Activated gamma-delta T cell (primary cell): ENCODE data around the gene ABCG5.

Source experiments
- DNase-seq: peaks from one replicate; lab custom pipeline; 2025; lab: John Stamatoyannopoulos, UW
- total RNA-seq, 2 donors: gene quantifications; one replicate each; lab custom pipeline; 2026; lab: John Stamatoyannopoulos, UW

The ABCG5 gene
- total RNA-seq, result 0 to 0.04 reads per million in 2 donors

GRCh38 chr2:43838560-43839267, at the start of gene ABCG5, which contains the start of gene ABCG8:
ABCG5 (minus strand) TSS chr2:43838839; CDS start chr2:43838679, 160 bp downstream.
ABCG8 (plus strand) TSS chr2:43838971; CDS start chr2:43839054, 83 bp downstream.
- DNase-seq, result no peak

- no peak for DNase-seq
Observed at GRCh38 chr2:43887176-43887575, 48.5 kb upstream of the ABCG5 start.

- DNase-seq, result no peak
Observed at GRCh38 chr2:43885132-43885632, 46.5 kb upstream of the ABCG5 start.

- no peak for DNase-seq
Observed at GRCh38 chr2:43884689-43885088, 46.0 kb upstream of the ABCG5 start.

- no peak for DNase-seq
Observed at GRCh38 chr2:43882312-43882711, 43.7 kb upstream of the ABCG5 start.

- DNase-seq, result no peak
Observed at GRCh38 chr2:43880952-43881351, 42.3 kb upstream of the ABCG5 start.

- DNase-seq, result no peak
Observed at GRCh38 chr2:43880471-43880870, 41.8 kb upstream of the ABCG5 start.

GRCh38 chr2:43879261-43879660, 40.6 kb upstream of the ABCG5 start:
- DNase-seq, result no peak

GRCh38 chr2:43877782-43878464, 39.3 kb upstream of the ABCG5 start:
- no peak for DNase-seq

- DNase-seq, result no peak
Observed at GRCh38 chr2:43874776-43875451, 36.3 kb upstream of the ABCG5 start.

GRCh38 chr2:43872151-43872550, 33.5 kb upstream of the ABCG5 start:
- DNase-seq, result no peak

GRCh38 chr2:43855292-43855691, 16.7 kb upstream of the ABCG5 start:
- no peak for DNase-seq

GRCh38 chr2:43854671-43855070, 16.0 kb upstream of the ABCG5 start:
- DNase-seq, result no peak

GRCh38 chr2:43853141-43854081, 14.8 kb upstream of the ABCG5 start:
- DNase-seq, result no peak

- DNase-seq, result no peak
Observed at GRCh38 chr2:43852196-43852730, 13.6 kb upstream of the ABCG5 start.

GRCh38 chr2:43851011-43851980, 12.7 kb upstream of the ABCG5 start:
- DNase-seq, result no peak

GRCh38 chr2:43848214-43848613, 9.6 kb upstream of the ABCG5 start:
- DNase-seq, result no peak

- no peak for DNase-seq
Observed at GRCh38 chr2:43846140-43846793, 7.6 kb upstream of the ABCG5 start.

- no peak for DNase-seq
Observed at GRCh38 chr2:43845181-43845580, 6.5 kb upstream of the ABCG5 start.

GRCh38 chr2:43842866-43843226, 4.2 kb upstream of the ABCG5 start:
- DNase-seq, result no peak
